ENCODE measurements around the gene ZNF865.

DNA sequence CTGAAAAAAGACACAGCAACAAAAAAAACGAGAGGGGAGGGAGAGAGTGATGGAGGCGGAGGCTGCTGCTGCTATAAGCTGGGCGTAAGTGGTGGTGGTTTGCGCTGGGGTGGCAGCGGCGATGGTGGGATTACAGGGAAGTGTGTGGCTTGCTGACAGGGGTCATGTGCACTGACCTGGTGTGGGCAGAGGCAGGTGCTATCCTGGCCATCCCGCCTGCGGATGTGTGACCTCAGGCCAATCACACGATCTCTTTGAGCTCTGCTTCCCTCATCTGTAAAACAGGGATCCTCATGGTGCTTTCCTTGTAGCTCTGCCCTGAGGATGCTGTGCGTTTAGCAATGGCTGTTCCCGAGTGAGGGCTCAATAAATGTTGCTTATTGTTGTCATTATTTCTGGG lies 32.1 kb downstream of the ZNF865 start:
- TF ChIP-seq, protein P1, sequence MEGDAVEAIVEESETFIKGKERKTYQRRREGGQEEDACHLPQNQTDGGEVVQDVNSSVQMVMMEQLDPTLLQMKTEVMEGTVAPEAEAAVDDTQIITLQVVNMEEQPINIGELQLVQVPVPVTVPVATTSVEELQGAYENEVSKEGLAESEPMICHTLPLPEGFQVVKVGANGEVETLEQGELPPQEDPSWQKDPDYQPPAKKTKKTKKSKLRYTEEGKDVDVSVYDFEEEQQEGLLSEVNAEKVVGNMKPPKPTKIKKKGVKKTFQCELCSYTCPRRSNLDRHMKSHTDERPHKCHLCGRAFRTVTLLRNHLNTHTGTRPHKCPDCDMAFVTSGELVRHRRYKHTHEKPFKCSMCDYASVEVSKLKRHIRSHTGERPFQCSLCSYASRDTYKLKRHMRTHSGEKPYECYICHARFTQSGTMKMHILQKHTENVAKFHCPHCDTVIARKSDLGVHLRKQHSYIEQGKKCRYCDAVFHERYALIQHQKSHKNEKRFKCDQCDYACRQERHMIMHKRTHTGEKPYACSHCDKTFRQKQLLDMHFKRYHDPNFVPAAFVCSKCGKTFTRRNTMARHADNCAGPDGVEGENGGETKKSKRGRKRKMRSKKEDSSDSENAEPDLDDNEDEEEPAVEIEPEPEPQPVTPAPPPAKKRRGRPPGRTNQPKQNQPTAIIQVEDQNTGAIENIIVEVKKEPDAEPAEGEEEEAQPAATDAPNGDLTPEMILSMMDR (IDR thresholded peaks at IDR 0.05) = no peak
- TF ChIP-seq POLR2A (IDR thresholded peaks at IDR 0.05) = no peak

Measured in lower leg skin (tissue), 3 donors.